ENCODE results near the gene MYH7.

MYH7 gene

GRCh38 chr14:23415821-23416778, 19.4 kb downstream of the MYH7 start:
- no peak for DNase-seq (ENCODE audit: low read depth, low spot score)
- H3K4me3 ChIP-seq (ENCODE audit: low read depth, low read length) = no peak overlapping the region
- TF ChIP-seq CTCF (IDR thresholded peaks at IDR 0.05; ENCODE audit: insufficient read depth, low read length, missing control alignments) = no peak
- ChIA-PET CTCF (interaction anchor here (1.5 kb wide), 1 partner anchor 8 kb away, joined by 3 read pairs; no protein-coding TSS in a partner anchor), POLR2A (interaction anchor here (0.6 kb wide), 1 partner anchor 87 kb away, joined by 4 read pairs; no protein-coding TSS in a partner anchor)

- no peak overlapping the region for H3K4me3 ChIP-seq (ENCODE audit: low read depth, low read length)
- TF ChIP-seq CTCF (IDR thresholded peaks at IDR 0.05; ENCODE audit: insufficient read depth, low read length, missing control alignments) = no peak
- CTCF ChIA-PET = interaction anchor here (1.5 kb wide), 1 partner anchor 9 kb away, joined by 3 read pairs; no protein-coding TSS in a partner anchor
- DNase-seq (ENCODE audit: low read depth, low spot score) = no peak
- POLR2A ChIA-PET = no interaction called here
Observed at GRCh38 chr14:23414906-23415820, 20.3 kb downstream of the MYH7 start.

GRCh38 chr14:23414254-23414653, 21.2 kb downstream of the MYH7 start:
- ChIA-PET POLR2A (no interaction called here), CTCF (interaction anchor here (1.5 kb wide), 1 partner anchor 10 kb away, joined by 3 read pairs; no protein-coding TSS in a partner anchor)
- no peak for TF ChIP-seq CTCF (IDR thresholded peaks at IDR 0.05; ENCODE audit: insufficient read depth, low read length, missing control alignments)
- no peak for DNase-seq (ENCODE audit: low read depth, low spot score)
- no peak overlapping the region for H3K4me3 ChIP-seq (ENCODE audit: low read depth, low read length)

- DNase-seq (ENCODE audit: low read depth, low spot score) = no peak
- CTCF ChIA-PET = no interaction called here
- POLR2A ChIA-PET = no interaction called here
- TF ChIP-seq CTCF (IDR thresholded peaks at IDR 0.05; ENCODE audit: insufficient read depth, low read length, missing control alignments) = no peak
- no peak overlapping the region for H3K4me3 ChIP-seq (ENCODE audit: low read depth, low read length)
Observed at GRCh38 chr14:23413681-23414080, 21.8 kb downstream of the MYH7 start.

GRCh38 chr14:23411563-23412525, 23.6 kb downstream of the MYH7 start:
- ChIA-PET CTCF (interaction anchor here (1.8 kb wide), 1 partner anchor 32 kb away, joined by 5 read pairs; no protein-coding TSS in a partner anchor), POLR2A (no interaction called here)
- no peak for DNase-seq (ENCODE audit: low read depth, low spot score)
- TF ChIP-seq CTCF (IDR thresholded peaks at IDR 0.05; ENCODE audit: insufficient read depth, low read length, missing control alignments) = no peak
- H3K4me3 ChIP-seq (ENCODE audit: low read depth, low read length) = no peak overlapping the region

Measured in AG04449 (cell line).